Activated CD8-positive, alpha-beta memory T cell treated with anti-CD3 and anti-CD28 coated beads for 4 hours (primary cell): ENCODE measurements around the gene FCAR.
"Not testable (repeated sequence)": the region's sequence is repeated elsewhere in the genome, so short reads cannot be mapped to it uniquely, and the experiment has no call there.

Source experiments
- DNase-seq, 2 donors: peaks; one replicate each; pipeline ENCODE4 v3.0.0-alpha.2; 2020; ENCODE audit warnings: low read depth in 2 of 2

FCAR gene

GRCh38 chr19:54873990-54874389 is at the start of gene FCAR:
TSS of gene FCAR (plus strand) at chr19:54874235. CDS start at chr19:54874290, 55 bp downstream.
- no peak for DNase-seq

GRCh38 chr19:54824416-54824815 is 49.6 kb upstream of the FCAR start:
- not testable (repeated sequence) for DNase-seq

- not testable (repeated sequence) for DNase-seq
These were observed 48.7 kb upstream of the FCAR start for GRCh38 chr19:54825326-54825725.

DNA sequence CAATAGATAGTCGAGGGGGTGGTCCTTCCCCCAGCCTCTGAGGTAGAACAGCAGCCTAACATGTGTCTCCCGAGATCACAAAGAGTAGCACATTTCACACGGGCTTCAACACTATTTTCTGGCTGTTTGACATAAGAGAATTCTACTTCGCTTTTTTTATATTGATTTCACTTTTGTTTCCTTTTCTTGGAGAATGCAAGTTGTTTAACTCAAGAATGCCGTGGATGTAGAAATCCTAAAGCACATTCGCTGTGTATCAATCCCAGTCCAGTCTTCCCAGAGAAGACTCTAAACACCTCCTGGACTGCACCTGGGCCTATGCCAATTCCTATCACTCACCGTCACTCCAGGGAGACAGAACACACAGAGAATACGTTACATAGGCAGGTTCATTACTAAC is 46.0 kb upstream of the FCAR start:
- not testable (repeated sequence) for DNase-seq

GRCh38 chr19:54832496-54832895 is 41.5 kb upstream of the FCAR start, which contains the start of gene KIR2DS4:
TSS of gene KIR2DS4 (plus strand) at chr19:54832676.
- not testable (repeated sequence) for DNase-seq

GRCh38 chr19:54835126-54835525 is 38.9 kb upstream of the FCAR start:
- not testable (repeated sequence) for DNase-seq

DNA sequence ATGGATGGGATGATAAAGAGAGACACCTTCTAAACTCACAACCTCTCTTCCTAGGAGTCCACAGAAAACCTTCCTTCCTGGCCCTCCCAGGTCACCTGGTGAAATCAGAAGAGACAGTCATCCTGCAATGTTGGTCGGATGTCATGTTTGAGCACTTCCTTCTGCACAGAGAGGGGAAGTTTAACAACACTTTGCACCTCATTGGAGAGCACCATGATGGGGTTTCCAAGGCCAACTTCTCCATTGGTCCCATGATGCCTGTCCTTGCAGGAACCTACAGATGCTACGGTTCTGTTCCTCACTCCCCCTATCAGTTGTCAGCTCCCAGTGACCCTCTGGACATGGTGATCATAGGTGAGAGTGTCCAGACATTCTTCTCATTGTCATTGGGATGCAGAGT is 36.5 kb upstream of the FCAR start:
- not testable (repeated sequence) for DNase-seq

DNA sequence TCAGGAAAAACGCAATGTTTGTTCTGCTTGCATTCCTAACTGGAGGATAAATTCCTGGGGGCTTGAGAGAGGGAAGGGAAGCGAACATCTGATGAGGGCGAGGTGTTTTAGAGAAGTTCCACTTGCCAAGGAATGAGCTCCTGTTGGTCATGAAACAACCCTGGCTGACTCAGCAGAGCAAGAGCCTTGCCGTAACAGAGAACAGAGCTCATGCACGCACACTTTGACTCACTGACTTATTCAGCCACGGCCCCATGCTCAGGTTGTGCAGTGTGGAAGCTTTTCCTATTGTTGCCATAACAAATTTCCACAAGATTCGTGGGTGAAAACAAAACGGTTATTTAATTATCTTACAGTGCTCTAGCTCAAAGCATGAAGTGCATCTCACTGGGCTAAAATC is 30.9 kb upstream of the FCAR start:
- DNase-seq: not testable (repeated sequence)

DNA sequence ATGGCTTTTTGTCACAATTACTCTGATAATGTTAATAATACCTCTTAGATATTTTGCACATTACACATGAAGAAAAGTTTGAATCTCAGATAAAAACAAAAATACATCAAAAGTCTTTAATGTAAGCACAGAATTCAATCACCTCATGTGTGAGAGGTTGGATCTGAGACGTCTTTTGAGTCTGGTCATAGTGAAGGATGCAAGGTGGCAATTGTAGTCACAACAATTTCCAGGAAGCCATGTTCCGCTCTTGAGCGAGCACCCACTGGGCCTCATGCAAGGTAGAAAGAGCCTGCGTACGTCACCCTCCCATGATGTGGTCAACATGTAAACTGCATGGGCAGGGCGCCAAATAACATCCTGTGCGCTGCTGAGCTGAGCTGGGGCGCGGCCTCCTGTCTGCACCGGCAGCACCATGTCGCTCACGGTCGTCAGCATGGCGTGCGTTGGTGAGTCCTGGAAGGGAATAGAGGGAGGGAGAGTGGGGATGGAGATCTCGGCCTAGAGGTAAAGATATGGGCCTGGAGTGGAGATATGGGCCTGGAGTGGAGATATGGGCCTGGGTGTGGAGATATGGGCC is 23.9 kb upstream of the FCAR start, which contains the start of gene KIR3DL2:
TSS of gene KIR3DL2 (plus strand) at position 383 of the 580 bp plus-strand sequence. CDS start at position 416, 33 bp downstream.
- DNase-seq: not testable (repeated sequence)

DNA sequence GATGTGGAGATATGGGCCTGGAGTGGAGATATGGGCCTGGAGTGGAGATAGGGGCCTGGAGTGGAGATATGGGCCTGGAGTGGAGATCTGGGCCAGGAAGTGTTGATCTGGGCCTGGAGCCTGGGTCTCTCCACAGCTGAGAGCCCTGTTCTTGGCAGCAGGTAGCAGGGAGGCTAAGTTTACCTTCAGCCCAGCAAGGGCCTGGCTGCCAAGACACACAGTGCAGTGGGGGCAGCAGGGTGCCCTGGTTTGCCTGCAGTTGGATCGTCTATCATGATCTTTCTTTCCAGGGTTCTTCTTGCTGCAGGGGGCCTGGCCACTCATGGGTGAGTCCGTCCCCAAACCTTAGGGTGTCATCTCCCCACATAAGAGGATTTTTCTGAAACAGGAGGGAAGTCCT is 23.1 kb upstream of the FCAR start:
- no peak for DNase-seq

DNA sequence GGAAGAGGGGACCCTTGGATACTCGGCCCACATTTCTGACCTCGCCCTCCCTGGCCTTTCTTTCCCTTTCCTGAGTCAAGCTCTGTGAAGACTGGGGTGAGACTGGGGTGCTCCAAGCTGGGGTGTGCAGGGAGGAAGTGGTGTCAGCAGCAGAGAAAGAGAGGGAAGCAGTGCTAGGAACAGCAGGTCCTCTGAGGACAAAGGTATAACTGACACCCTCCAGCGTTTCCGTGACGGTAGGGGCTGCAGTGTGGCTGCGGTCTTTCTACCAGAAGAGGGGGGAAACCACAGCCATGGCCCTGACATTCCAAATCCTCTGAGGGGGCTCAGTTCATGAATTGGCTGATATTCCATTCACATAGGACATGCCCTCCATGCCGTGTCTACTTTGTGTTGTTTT is 22.7 kb upstream of the FCAR start:
- no peak for DNase-seq

DNA sequence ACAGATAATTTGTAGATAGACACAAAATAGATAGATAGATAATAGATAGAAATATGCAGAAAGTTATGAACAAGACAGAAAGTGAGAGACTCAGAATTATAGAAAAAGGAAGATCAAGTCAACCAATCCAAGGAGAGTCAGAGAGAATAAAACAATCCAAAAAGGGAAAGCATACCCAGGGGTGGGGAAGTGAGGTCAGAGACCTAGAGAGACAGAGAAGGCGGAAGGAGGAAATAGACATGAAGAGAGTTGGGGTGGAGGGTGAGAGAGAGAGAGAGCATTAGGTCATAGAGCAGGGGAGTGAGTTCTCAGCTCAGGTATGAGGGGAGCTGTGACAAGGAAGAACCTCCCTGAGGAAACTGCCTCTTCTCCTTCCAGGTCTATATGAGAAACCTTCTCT is 18.8 kb upstream of the FCAR start:
- DNase-seq: not testable (repeated sequence)

- DNase-seq: not testable (repeated sequence)
These were observed 15.6 kb upstream of the FCAR start for GRCh38 chr19:54858476-54858875.

DNA sequence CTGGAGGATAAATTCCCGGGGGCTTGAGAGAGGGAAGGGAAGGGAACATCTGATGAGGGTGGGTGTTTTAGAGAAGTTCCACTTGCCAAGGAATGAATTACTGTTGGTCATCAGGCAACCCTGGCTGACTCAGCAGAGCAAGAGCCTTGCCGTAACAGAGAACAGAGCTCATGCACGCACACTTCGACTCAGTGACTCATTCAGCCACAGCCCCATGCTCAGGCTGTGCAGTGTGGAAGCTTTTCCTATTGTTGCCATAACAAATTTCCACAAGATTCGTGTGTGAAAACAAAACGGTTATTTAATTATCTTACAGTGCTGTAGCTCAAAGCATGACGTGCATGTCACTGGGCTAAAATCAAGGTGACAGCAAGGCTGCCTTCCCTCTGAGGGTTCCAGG is 14.6 kb upstream of the FCAR start:
- DNase-seq: not testable (repeated sequence)

- not testable (repeated sequence) for DNase-seq
These were observed 10.6 kb upstream of the FCAR start for GRCh38 chr19:54863459-54863858.

GRCh38 chr19:54871696-54872095 is 2.3 kb upstream of the FCAR start:
- no peak for DNase-seq

- no peak for DNase-seq
These were observed 1.5 kb downstream of the FCAR start for GRCh38 chr19:54875506-54875905.

- DNase-seq: no peak
These were observed 3.4 kb downstream of the FCAR start for GRCh38 chr19:54877471-54877870.

DNA sequence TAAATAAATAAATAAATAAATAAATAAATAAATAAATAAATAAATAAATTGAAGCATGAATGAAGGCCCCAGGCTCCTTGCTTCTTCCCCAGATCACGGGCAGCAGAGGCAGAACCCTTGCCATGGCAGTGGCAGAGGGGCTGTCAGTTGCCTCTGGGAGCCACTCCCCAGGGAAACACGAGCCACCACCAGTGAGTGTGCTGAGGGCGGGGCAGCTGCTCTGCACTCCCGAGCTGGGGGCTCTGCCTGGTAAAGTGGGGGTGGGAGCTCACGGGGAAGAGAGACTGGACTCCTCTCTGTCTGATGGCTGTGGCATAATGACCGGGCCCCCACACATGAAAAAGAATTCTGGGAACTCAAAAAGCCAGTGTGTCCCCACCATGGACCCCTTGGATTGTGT is 7.8 kb downstream of the FCAR start:
- no peak for DNase-seq

- DNase-seq: no peak
These were observed 8.7 kb downstream of the FCAR start for GRCh38 chr19:54882758-54883157.

DNA sequence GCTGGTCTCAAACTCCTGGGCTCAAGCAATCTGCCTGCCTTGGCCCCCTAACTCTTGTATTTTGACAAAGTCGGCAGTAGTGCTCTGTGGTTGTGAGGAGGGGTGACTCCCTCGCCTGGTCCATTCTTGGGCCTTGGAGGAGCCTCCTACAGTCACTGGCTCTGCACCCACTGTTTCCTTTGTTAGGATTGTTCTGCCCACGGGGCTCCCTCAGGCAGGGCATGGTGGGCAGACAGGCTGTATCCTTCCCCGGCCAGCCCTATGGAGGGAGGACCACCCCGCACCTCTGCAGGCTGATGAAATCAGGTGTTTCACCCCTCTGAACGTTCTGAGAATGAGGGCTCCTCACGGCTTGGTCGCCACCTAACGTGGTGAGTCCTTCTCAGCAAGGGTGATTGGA is 9.2 kb downstream of the FCAR start:
- no peak for DNase-seq

- DNase-seq: no peak
These were observed 14.2 kb downstream of the FCAR start for GRCh38 chr19:54888239-54888638.

DNA sequence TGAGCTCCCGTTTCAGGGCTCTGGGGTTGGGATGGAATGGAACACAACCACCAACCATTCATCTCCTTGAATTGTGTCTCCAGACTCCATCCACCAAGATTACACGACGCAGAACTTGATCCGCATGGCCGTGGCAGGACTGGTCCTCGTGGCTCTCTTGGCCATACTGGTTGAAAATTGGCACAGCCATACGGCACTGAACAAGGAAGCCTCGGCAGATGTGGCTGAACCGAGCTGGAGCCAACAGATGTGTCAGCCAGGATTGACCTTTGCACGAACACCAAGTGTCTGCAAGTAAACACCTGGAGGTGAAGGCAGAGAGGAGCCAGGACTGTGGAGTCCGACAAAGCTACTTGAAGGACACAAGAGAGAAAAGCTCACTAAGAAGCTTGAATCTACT is 15.5 kb downstream of the FCAR start:
- no peak for DNase-seq

GRCh38 chr19:54893406-54893805 is 19.4 kb downstream of the FCAR start:
- no peak for DNase-seq
